Muscle of back (tissue), 11 donors: ENCODE data around the gene TRIM47. TPM values are rescaled to one million over a fixed set of nuclear protein-coding genes. Genes with fewer than 3 reads are reported as not detected.
A peak's percentile ranks its signal among the peaks of the same experiment; 100 is the strongest.
"Not testable (repeated sequence)": the region's sequence is repeated elsewhere in the genome, so short reads cannot be mapped to it uniquely, and the experiment has no call there.

Experiments used
- DNase-seq, 3 donors: peaks; one replicate each; pipeline versions ENCODE4 v3.0.0 to v3.0.0-alpha.2; 2013
- polyA plus RNA-seq, 10 donors: library from polyadenylated mRNA; unstranded; fragments of 120-200 nt; gene quantifications; one replicate each; pipeline ENCODE4 v1.2.1, GENCODE V29; 2013; ENCODE audit not compliant: insufficient read length in 10 of 10

Gene TRIM47
- polyA plus RNA-seq, 10 donors = 15.3 to 27.2 (median 21.3) TPM

DNA sequence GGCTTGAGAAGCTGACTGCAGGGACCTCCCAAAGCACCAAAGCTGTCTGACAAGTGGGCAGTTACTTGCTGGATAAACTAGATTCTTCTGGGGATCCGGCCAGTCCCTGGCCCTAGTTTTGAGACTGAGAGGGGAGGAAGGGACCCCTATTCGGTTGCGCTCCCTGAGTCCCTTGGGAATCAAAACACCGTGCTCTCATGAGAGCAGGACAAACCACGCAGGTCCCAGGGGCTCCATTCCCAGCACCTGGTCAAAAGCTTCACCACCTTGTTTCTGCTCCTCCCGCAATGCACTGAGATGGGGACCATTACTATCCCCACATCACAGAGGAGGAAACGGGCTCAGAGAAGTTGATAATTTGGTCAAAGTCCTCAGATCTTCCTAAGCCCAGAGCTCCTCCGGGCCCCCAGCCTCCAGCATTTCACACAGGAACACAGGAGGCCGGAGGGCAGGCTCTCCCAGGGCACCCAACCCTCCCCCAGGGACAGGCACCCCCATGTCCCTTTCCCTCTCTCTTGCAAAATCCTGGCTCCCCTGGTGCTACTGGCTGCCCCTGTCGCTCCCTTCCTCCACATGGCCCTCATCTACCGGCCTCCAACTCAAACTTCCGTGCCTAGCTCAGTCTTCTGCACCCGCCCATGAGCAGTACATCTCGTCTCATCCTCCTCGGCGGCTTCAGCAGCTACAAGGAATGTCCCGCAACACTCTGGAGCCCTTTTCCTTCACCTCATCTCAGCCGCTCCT lies 15.1 kb upstream of the TRIM47 start:
- no peak for DNase-seq

DNA sequence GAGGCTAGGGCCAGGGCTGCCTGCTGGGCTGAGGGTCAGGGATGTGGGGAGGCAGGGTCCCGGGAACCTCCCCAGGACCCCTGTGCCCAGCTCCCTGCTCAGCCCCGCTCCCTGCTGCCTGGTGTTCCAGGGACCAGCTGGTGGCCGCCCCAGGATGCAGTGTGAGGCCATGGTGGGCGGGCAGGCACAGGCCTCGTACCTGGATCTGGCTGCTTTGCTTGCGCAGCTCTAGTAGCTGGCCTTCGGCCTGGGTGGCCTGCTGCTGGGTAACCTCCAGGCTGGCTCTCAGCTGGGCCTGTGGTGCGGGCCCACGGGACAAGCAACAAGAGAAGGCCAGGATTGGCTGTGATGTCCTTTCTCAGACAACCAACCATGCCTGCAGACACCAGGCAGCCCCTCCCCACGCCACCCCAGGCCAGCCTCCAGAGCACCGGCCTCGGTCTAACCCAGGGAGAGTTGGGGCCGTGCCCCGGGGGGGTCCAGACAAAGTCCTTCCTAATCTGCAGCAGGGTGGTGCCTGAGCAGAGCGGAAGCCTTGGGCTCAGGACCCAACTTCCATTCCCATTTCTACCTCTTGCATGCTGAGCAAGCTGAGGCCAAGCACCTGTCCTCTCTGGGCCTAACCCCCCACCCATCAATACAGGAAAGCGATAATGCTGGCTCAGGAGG lies 14.3 kb upstream of the TRIM47 start:
- no peak for DNase-seq

DNA sequence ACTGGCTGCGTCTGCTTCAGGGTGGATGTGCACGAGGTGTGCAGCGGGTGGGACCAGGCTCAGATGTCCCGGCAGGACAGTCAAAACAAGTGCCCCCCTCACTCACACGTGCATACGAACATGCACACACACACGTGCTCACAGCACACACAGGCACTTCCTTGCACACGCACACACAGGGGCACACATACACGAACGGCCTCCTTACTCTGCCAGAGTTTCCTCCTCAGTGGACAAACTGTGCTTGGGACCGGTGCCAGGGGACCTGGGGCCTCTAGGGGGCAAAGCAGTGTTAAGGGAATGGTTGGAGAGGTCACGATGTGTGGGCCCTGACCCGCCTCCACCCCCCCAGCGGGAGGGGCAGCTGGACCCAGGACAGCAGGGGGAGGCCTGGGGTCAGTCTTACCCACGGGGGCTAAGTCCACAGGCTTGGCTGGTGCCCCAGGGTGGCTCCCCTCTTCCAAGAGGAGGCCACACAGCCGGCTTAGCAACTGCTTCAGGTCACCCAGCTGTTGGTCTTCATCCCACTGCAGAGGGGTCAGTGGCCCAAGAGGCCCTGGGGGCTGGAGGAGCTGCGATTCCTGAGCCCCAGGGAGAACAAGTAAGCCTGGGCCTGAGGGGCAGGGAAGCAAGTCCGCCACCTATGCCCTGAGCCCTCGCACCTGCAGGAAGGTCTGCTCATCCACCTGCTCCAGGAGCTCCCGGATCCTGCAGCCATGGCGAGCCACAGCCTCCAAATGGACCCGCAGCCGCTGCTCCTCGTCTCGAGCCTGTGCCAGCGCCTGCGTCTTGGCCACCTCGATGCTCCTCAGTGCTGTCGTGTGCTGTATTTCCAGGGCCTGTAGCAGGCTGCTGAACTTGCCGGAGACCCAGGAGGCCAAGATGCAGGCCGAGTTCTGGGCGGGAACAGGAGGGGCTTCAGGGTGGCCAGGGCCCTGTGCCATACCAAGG lies 13.5 kb upstream of the TRIM47 start:
- no peak for DNase-seq

DNA sequence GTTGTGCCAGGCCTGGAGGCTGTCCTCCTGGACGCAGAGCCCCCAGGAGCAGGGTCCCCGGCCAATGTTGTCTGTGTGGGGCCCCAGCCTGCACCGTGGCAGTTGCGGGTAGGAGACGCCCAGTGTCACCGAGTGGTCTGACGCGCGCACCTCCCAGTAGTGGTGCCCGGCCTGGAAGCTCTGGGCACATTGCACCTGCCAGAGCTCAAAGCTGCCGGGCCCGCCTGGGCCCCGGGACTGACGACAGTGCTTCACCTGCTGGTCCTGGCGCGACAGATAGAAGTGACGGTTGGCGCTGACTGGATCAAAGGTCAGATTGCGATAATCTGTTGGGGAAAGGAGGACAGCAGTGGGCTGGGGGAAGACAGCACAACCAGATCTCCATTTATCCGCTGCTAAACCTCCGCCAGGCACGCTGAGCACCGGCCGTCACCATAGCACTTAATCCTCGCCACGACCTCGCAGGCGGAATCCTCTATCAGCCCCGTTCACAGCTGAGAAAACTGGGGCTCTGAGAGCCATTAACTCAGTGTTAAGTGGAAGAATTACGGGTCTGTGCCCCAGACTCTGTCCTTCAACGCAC lies 12.7 kb upstream of the TRIM47 start:
- DNase-seq = no peak

DNA sequence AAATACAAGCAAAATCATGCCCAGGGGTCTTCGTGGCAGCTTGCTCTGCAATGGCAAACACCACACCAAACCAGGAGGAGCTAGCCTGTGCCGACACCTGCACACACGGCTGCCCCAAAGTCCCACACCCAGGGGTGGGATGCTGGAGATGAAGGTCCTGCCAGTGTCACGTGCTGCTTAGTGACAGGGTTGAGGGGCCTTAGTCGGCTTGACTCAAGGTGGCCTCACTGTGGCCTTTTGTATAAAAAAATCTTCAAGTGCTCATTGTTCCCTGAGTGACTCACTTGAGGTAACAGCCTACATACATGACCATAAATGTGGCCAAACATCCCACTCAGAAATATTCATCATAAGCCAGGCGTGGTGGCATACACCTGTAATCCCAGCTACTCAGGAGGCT lies 11.1 kb upstream of the TRIM47 start:
- DNase-seq = no peak

DNA sequence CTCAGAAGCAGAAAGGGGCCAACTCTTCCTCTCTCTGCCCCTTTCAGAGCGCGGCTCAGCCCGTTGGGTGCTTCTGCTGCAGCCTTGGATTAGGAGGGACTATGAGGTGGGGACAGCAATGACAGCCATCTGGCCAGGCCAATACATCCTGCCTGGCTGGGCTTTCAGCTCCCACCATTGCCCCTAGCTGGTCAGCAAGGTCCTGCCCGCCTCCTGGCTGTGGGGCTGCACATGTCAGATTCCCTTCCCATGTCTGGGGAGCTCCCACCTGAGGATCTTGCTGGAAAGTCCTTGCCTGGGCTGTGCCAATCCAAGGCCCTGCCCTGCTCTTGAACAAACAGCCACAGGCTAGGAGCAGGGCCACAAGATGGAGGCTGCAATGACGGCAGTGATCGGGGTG lies 10.1 kb upstream of the TRIM47 start:
- DNase-seq = no peak

DNA sequence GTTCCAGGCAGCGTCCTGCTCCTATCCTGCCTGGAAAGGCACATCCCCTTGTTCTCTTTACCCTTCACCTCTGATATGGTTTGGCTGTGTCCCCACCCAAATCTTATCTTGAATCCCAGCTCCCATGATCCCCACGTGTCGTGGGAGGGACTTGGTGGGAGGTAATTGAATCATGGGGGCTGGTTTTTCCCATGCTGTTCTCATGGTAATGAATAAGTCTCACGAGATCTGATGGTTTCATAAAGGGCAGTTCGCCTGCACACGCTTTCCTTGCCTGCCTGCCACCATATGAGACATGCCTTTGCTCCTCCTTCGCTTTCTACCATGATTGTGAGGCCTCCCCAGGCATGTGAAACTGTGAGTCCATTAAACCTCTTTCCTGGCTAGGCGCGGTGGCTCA lies 7.5 kb upstream of the TRIM47 start:
- DNase-seq = not testable (repeated sequence)

DNA sequence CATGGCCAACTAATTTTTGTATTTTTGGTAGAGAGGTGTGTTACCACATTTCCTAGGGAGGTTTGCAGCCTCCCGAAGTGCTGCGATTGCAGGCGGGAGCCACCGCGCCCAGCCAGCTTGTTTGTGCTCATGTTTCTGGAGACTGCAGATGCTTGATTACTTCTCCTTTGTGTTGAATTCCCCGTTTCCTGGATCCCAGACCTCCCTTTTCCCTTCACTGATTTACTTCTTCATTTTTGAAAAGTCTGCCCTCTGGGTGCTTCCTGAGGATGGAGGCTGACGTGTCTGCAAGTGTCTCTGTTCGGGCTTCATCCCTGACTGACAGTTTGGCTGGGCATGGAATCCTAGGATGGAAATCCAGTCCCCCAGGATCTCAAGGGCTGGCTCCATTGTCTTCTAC lies 7.0 kb upstream of the TRIM47 start:
- no peak for DNase-seq

DNA sequence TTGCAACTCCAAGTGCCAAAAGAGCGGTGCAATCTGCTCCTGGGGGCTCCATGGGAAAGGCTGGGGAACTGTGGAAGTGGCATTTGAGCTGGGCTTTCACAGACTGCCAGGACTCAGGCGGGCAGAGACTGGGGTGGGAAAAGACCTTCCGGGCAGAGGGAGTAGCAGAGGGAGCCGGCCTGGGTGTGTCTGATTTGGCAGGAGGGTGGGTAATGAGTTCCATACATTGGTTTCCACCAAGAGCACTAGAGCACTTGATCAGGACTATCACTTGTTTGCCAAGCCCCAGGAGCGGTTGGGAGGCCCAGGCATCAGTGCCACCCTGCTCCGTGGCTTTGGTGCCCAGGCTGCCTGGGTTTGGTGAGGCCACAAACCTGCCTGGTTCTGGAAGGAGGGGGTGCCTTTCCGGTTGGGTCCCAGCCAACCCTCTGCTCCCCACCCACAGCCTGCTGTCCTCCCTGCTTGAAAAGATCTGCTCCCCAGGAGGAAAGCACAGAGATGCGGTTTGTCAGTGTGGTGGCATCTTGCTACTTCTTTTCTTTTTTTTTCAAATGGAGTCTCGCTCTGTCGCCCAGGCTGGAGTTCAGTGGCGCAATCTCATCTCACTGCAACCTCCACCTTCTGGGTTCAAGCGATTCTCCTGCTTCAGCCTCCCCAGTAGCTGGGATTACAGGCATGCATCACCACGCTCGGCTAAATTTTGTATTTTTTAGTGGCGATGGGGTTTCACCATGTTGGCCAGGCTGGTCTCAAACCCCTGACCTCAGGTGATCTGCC lies 3.5 kb upstream of the TRIM47 start:
- no peak for DNase-seq

DNA sequence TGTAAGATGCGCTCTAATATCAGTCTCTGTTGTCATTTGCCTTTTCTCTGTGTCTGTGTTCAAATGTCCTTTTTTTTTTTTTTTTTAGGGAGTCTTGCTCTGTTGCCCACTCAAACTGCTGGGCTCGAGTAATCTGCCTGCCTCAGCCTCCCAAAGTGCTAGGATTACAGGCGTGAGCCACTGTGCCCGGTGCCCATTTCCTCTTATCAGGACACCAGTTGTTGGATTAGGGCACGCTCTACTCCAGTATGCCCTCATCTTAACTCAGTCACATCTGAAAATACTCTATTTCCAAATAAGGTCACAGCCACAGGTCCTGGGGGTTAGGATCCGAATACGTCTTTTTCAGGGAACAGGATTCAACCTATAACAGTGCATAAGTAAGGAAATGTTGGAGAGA lies 1.9 kb upstream of the TRIM47 start:
- no peak for DNase-seq

DNA sequence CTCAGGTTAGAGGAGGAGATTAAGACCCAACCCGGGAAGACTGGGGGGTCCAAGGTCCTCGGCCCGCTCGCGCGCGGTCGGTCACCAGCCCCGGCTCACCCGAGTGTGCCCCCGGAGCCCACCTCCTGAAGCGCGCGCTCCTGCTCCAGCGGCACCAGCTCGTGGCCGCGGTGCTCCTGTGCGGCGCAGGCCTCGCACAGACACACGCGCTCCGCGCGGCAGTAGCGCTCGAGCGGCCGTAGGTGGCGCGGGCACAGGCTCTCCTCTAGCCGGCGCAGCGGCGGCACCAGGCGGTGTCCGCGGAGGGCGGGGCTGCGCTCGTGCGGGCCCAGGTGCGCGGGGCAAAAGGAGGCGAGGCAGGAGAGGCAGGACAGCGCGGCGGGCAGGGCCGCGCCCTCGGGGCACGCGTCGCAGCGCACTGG lies 618 bp downstream of the TRIM47 start:
- DNase-seq = peak in 2 of 3 donors; percentile 81 to 91

DNA sequence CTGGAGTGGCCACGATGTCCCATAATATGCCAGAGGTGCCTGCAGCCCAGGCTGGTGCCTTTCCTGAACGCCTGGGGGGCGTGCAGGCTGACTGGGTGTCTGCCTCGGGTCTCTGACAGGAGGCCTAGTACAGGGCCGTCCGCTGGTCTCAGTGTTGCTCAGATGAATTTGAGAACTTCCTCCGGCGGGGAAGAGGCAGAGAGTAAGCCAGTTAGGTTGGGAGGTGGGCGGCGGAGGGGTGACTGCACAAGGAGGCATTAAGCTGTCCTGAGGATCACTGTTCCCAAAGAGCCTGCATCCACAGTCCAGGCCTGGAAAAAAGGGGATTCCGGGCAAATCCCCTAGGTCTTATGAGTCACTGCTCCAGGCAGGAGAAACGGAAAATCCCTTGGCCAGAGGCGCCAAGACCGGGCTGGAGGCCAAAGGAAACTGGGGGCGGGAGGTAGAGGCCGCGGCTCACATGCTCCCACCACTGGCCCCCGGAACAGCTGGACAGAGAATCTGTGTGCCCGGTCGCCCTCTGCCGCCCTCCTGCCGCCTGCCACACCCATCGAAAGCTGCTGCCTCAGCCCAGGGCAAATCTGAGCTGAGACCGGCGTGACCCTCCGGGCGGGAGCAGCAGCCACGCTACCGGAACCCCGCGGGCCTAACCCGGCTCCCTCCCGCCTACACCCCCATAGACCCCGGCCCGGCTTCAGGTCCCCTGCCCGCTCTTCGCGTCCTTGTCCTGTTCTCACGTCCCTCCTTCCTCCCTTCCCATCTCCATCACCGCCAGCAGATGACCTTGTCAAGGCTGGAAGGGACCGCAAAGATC lies 1.2 kb downstream of the TRIM47 start:
- peak; percentile 92 to 98 (median 97) for DNase-seq

DNA sequence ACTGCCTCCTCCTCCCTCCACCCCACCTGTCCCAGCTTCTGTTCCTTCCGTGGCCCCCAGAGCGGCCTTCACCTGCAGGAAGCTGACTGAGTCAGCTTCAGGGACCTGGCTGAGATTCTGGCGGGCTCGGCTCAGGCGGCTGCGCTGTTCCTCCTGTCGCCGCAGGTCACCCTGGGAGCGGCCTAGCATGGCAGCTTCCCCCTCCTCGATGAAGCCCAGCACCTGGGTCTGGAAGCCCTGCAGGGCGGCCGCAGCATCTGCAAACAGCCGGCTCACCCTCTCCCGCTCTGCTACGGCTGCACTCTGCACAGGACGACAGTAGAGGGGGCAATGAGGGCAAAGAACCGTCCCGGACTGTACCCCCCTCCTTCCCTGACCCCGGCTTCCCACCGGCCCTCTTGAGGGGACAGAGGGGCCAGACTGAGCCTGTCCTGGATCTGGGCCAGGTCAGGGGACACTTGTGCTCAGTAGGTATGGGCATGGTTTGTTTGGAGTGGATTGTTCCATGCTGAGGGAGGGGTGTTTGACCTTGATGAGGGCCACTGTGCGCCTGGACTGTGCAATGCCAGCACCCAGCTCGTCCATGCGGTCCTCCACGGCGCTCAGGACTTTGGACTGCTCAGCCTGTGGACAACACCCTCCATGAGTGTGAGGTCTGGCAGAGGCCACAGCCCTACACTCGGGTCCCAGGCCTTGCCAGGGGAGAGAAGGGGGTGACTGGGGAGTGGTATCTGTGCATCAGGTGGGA lies 2.0 kb downstream of the TRIM47 start:
- DNase-seq = peak in 2 of 3 donors; percentile 29 to 50

DNA sequence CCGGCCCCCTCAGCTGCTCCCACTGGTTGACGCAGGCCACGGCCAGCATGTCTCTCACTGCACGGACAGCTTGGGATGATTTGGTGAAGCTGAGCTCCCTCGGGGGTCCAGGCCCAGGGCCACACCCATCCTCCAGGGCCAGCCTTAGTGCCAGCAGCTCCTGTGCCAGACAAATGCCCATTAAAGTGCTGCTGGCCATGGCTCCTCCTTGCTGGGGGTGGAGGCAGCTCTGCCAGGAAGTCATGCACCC lies 2.5 kb downstream of the TRIM47 start:
- no peak for DNase-seq

DNA sequence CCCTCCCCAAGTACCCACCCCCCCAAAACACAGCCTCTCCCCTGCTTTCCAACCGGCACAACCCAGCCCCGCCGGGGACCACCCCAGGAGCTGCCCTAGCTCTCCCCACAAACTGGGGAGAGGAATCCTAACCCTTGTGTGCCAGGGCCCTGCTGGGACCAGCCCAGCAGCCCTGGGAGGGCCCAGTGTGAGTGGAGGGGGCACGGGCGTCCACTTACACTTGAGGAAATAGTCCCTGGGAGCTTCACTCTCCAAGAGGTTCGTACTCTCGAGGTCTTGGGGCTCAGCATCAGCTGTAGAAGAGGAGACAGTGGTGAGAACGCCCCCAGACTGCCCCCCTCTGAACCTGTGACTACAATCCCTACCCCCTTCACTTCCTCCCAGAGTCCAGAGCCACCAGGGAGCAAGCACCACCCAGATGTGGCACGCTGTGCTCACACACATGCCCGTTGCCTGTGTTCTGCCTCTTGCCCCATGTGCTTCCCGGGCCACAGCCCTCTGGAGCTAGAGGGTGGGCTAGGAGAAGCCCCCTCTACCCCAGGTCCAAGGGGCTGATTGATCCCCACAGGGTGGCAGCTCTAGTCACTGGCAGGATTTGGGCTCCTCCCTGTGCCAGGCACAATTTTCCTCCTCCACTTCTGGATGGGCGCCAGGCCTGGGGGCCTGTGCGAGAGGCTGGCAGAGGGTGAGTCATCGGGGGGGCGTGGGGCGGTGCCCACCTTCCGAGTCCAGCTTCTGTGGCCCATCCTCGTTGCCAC lies 3.0 kb downstream of the TRIM47 start:
- DNase-seq = no peak

DNA sequence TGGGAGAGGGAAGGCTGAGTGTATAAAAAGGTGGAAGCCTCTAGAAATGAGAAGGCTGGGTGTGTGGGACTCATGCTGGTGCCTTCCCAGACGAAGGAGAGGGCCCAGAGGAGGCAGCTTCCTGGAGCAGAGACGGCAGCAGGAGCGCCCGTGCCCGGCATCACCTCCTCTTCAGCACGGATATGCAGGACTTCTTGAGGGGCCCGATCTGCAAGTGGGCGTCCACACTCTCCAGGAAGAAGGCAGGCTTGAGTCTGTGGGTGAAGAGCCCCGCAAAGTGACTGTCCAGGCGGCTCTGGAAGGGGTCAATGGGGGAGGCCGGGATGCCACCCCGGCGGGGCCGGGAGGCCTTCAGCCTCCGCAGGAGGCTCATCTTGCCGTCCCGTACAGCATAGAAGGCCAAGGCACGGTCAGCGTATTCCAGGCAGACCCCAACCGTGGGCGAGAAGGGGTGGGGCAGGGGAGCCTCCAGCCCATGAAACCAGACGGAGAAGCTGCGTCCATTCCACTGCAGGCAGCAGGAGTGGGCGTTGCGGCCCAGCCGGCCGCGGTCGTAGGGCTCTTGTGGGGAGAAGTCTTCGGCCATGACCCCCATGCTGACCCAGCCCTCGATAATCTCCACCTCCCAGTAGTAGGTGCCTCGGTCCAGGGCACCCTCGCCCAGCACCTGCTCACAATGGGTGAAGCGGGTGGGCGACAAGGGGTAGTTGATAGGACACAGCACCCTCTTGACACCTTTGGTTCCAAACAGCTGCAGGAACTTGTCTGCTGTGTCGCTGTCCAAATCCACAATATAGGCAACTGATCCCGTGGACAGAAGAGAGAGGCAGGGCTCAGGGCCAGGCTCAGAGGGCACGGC lies 3.8 kb downstream of the TRIM47 start:
- DNase-seq = no peak

DNA sequence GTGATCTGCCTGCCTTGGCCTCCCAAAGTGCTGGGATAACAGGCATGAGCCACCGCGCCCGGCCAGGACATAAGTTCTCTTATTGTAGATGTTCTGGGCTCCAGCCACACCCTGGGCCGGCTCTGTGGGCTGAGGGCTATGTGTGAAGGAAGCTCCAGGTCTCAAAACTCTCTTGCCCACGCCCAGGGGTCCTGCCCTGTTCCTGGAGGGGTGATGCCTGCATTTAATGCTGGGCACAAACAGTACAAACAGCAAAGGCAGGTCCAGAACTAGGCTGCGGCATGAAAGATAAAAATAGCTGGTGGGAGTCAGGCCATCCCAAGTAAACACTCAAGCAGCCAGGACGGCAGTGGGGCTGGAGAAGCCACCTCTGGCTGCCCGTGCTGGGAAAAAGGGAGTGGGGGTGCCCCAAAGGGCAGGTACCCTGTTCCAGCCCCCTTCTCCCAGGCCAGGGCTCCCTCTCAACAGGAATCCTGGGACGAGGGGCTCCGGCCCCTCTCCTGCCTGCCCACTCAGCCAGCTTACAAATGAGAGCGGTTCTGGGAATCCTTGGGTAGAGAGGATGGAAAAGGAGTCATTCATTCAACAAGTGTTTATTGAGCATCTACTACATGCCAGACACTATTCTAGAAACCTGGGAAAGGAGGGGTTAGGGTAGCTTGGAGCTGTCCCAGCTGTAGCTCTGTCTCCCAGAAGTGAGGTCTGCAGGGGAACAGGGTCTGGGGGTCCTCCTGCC lies 4.6 kb downstream of the TRIM47 start:
- DNase-seq = no peak
